ENCODE results near the gene USP2. TPM values are rescaled to one million over a fixed set of nuclear protein-coding genes. Genes with fewer than 3 reads are reported as not detected.

The USP2 gene
- total and polyA plus RNA-seq, 2 of the 4 experiments (the other 2 are of a cell fraction), result 0.18 to 0.79 TPM

DNA sequence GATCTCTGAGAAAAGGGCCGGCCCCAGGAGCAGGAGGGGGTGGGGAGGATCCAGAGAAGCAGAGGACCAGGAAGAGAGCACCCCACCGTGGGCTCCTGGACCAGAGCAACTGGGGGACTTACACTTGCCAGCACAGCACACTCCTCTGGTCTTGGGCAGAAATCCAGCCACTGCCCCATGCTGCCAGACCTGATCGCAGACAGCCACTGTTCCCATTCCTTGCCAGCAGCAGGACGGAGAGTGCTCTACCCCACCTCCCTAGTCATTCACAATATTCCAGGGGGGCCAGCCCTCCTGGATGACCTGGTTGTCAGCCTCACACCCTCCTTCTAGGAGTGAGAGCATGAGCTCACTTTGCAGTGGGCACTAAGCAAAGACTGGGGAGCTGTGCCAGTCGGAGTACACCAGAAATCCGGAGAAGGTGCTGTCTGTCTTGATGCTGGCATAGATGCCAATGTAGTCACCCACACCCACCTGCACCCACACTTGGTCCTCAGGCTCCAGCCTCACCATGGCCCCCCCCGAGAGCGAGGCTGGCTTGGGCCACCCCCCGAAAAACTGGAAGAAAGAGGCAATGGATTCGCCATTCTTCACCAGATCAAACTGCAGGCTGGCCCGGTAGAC, 42.4 kb downstream of the USP2 start:
- peak overlapping the region; percentile 84 for H2AK9ac ChIP-seq (replicated peaks; ENCODE audit: low read depth, low read length, poor library complexity)
- H3K9me3 ChIP-seq (ENCODE audit: control insufficient read depth, insufficient read depth, low read length), result no peaks in the 10 kb centered on the region
- peaks cover 5% of the 10 kb centered on the region; the same call in 1 of the 2 replicates for H4K20me1 ChIP-seq (ENCODE audit: insufficient read depth, low read length)
- peaks cover 17 to 42% of the 10 kb centered on the region in 2 experiments; a peak in 3 of 4 replicates for H3K79me1 ChIP-seq (ENCODE audit: low read depth in 1 of 2, low read length in 2 of 2)
- H3K4me3 ChIP-seq (ENCODE audit: insufficient read depth, low read depth, low read length), result peak overlapping the region; percentile 49
- peak overlapping the region; percentile 17 to 78; a peak in 3 of 4 replicates for H4K8ac ChIP-seq (ENCODE audit: low read depth in 2 of 2, low read length in 2 of 2)
- peak overlapping the region; percentile 72 for H2AK5ac ChIP-seq (ENCODE audit: low read depth, low read length)
- BruUV-seq (replicated peaks), result no TSS peak
- H3K36me3 ChIP-seq (ENCODE audit: control insufficient read depth, insufficient read depth, low read length), result peaks cover 2% of the 10 kb centered on the region; the same call in 1 of the 2 replicates
- peak overlapping the region; percentile 93 for H3K23ac ChIP-seq (ENCODE audit: low read depth, low read length)
- H3K14ac ChIP-seq (replicated peaks; ENCODE audit: low read depth, low read length), result peak overlapping the region; percentile 74
- TF ChIP-seq BHLHE40 (IDR thresholded peaks at IDR 0.05; ENCODE audit: low read depth, low read length), result no peak
- TF ChIP-seq CHD1 (IDR thresholded peaks at IDR 0.05; ENCODE audit: low read depth, low read length), result no peak
- TF ChIP-seq MXI1 (IDR thresholded peaks at IDR 0.05; ENCODE audit: borderline replicate concordance, low read depth, low read length), result no peak
- TF ChIP-seq MAFK (IDR thresholded peaks at IDR 0.05; ENCODE audit: low read depth, low read length), result no peak
- TF ChIP-seq, protein P1, sequence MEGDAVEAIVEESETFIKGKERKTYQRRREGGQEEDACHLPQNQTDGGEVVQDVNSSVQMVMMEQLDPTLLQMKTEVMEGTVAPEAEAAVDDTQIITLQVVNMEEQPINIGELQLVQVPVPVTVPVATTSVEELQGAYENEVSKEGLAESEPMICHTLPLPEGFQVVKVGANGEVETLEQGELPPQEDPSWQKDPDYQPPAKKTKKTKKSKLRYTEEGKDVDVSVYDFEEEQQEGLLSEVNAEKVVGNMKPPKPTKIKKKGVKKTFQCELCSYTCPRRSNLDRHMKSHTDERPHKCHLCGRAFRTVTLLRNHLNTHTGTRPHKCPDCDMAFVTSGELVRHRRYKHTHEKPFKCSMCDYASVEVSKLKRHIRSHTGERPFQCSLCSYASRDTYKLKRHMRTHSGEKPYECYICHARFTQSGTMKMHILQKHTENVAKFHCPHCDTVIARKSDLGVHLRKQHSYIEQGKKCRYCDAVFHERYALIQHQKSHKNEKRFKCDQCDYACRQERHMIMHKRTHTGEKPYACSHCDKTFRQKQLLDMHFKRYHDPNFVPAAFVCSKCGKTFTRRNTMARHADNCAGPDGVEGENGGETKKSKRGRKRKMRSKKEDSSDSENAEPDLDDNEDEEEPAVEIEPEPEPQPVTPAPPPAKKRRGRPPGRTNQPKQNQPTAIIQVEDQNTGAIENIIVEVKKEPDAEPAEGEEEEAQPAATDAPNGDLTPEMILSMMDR (conservative IDR thresholded peaks at IDR 0.05; ENCODE audit: low read depth, low read length), result no peak
- TF ChIP-seq, protein P2, sequence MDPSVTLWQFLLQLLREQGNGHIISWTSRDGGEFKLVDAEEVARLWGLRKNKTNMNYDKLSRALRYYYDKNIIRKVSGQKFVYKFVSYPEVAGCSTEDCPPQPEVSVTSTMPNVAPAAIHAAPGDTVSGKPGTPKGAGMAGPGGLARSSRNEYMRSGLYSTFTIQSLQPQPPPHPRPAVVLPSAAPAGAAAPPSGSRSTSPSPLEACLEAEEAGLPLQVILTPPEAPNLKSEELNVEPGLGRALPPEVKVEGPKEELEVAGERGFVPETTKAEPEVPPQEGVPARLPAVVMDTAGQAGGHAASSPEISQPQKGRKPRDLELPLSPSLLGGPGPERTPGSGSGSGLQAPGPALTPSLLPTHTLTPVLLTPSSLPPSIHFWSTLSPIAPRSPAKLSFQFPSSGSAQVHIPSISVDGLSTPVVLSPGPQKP (IDR thresholded peaks at IDR 0.05; ENCODE audit: borderline replicate concordance, low read depth, low read length), result no peak
- TF ChIP-seq, protein P3, sequence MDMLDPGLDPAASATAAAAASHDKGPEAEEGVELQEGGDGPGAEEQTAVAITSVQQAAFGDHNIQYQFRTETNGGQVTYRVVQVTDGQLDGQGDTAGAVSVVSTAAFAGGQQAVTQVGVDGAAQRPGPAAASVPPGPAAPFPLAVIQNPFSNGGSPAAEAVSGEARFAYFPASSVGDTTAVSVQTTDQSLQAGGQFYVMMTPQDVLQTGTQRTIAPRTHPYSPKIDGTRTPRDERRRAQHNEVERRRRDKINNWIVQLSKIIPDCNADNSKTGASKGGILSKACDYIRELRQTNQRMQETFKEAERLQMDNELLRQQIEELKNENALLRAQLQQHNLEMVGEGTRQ (IDR thresholded peaks at IDR 0.05; ENCODE audit: low read depth, low read length), result no peak
- TF ChIP-seq CEBPB (IDR thresholded peaks at IDR 0.05; ENCODE audit: low read depth, low read length), result no peak
- no peak for TF ChIP-seq MAZ (IDR thresholded peaks at IDR 0.05; ENCODE audit: borderline replicate concordance, low read depth, low read length)
- CTCF ChIA-PET, result interaction anchor here (0.5 to 2.4 kb wide), 19 partner anchors 14 to 880 kb away, joined by 3 to 20 read pairs (median 4); partner anchors contain the start of genes MCAM and USP2
- peaks cover 10% of the 10 kb centered on the region for H3K9me1 ChIP-seq (ENCODE audit: insufficient read depth, low read length)
- H4K5ac ChIP-seq (ENCODE audit: low read depth, low read length), result peak overlapping the region; percentile 42
- ATAC-seq (ENCODE audit: low read depth) (no peak), DNase-seq (no peak)
- peak overlapping the region; percentile 65 for H2BK20ac ChIP-seq (ENCODE audit: low read depth, low read length)
- peak overlapping the region; percentile 44 for H2BK5ac ChIP-seq (ENCODE audit: low read depth, low read length, poor library complexity, severe bottlenecking)
- peak overlapping the region; percentile 74 for H3K27ac ChIP-seq (ENCODE audit: insufficient read depth, low read length)
- no peaks in the 10 kb centered on the region for H3K27me3 ChIP-seq (ENCODE audit: control insufficient read depth, insufficient read depth, low read length)
- H3K4me1 ChIP-seq (ENCODE audit: control insufficient read depth, insufficient read depth, low read length), result peaks cover 26% of the 10 kb centered on the region
- H3K9ac ChIP-seq (ENCODE audit: low read depth, low read length), result peak overlapping the region; percentile 54
- H3K4me2 ChIP-seq (ENCODE audit: low read depth, low read length), result peak overlapping the region; percentile 56
- peak overlapping the region; percentile 59; the same call in 1 of the 3 replicates for H2BK15ac ChIP-seq (ENCODE audit: low read depth, low read length)
- in situ Hi-C loops (cut with MboI; ENCODE audit: low sequenced_read_pairs), result no loop called here
- peak overlapping the region; percentile 62; the same call in 1 of the 2 replicates for H3K56ac ChIP-seq (ENCODE audit: extremely low read depth, insufficient read depth, low read length)
- intact Hi-C loops (cut with micrococcal nuclease), result loop anchor here (1.0 to 5.0 kb wide), 8 partner anchors 18 to 244 kb away; partner anchors contain the start of genes ABCG4 and CBL
- POLR2A ChIA-PET (ENCODE audit: unreplicated experiment), result interaction anchor here (1.0 kb wide), 1 partner anchor 15 kb away, joined by 3 read pairs; no protein-coding TSS in a partner anchor
- H3K4ac ChIP-seq (ENCODE audit: low read depth, low read length), result peak overlapping the region; percentile 84
- H3K18ac ChIP-seq (ENCODE audit: low read depth, low read length), result peak overlapping the region; percentile 30; the same call in 1 of the 2 replicates
- dilution Hi-C loops (cut with HindIII; ENCODE audit: low sequenced_read_pairs, unreplicated experiment), result no loop called here
- peak overlapping the region; percentile 92 for H2AFZ ChIP-seq (replicated peaks; ENCODE audit: low read length, poor library complexity)
- peak overlapping the region; percentile 81 for H2BK120ac ChIP-seq (ENCODE audit: low read depth, low read length)
- 21% methylated on average over 5 of the region's 11 CpGs; no CpG with 5 or more reads in 1 of the 2 experiments for WGBS, 2 experiments (ENCODE audit: extremely low coverage in 2 of 2, insufficient read length in 1 of 2)
- peak overlapping the region; percentile 95 for H4K91ac ChIP-seq (ENCODE audit: insufficient read depth, low read depth, low read length)

Measured in IMR-90 (cell line).